HCEC 1CT (cell line): ENCODE results near the gene ARHGEF9.
"Not testable (repeated sequence)": the region's sequence is repeated elsewhere in the genome, so short reads cannot be mapped to it uniquely, and the experiment has no call there.

ENCODE experiments used
- DNase-seq: peaks from one replicate; pipeline ENCODE4 v3.0.0-alpha.2; 2017

The ARHGEF9 gene

DNA sequence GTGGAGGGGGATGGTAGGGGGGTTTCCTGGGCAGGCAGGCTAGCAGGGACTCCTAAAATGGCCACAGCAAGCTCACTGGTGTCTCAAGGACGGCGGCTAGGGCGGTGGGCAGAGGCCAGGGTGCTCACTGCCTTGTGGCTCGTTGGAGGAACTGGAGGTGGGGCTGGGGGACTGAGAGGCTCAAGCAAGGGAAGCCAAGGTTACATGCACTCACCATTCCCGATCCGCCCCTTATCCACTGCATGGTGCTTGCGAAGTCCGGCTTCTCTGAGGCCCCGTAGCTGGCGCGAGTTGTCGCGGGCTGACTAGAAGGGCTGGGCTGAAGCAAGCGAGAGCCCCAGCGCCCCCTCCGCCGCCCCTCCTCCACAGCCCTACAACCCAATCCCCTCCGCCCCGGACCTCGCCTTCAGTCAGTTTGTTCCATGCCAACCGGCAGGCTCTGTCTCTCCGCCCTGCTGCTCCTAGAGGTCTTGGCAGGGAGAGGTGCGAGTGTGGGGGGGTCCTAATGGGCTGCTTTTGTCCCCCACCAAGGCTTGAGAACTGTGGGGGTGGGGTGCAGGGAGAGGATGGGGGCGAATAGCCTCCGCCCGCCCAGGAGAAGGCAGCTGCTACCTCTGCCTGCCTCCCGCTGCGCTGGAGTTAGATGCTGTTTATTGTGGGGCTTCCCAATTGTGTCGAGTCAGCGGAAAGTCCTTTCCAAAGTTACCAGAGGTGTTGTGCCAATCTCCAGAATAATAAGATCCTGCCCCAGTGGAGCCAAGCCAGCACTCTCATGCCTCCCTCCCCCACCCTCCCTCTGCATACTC, at the start of gene ARHGEF9:
ARHGEF9 (minus strand) TSS at position 313 of the 806 bp plus-strand sequence; CDS start at position 244, 69 bp downstream.
- no peak for DNase-seq

DNA sequence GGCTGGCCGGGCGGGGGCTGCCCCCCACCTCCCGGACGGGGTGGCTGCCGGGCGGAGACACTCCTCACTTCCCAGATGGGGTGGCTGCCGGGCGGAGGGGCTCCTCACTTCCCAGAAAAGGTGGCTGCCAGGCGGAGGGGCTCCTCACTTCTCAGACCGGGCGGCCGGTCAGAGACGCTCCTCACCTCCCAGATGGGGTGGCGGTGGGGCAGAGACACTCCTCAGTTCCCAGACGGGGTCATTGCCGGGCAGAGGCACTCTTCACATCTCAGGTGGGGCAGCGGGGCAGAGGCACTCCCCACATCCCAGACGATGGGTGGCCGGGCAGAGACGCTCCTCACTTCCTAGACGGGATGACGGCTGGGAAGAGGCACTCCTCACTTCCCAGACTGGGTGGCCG, 40.4 kb upstream of the ARHGEF9 start:
- not testable (repeated sequence) for DNase-seq

DNA sequence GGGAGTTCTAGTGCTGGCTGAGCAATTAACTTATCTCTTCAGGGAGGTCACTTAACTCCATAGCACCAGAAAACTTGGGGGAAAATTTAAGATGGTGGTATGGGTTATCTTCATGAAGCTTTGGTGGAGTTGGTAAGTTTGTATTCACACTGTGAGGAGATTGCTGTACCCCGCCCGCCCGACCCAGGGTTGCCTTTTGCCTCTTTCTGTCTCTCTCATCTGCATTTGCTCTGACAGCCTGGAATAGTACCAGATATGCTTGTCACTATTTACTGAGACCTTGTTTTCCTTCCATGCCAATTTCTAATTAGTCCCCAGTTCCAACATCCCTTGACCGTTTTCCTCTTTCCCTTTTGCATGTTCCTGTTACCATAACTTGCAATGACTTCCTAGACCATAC, 33.1 kb upstream of the ARHGEF9 start:
- no peak for DNase-seq

DNA sequence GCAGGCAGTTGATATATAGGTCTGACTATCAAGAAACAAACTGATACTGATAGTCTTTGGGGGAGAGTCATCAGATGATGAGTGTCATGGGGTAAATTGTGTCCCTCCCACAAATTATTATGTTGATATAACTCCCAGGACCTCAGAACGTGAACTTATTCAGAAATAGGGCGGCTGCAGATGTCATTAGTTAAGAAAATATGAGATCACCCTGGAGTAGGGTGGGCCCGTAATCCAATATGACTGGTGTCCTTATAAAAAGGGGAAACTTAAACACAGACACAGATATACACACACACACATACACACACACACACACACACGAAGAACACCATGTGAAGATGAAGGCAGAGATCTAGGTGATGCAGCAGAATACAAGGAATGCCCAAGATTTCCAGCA, 32.7 kb upstream of the ARHGEF9 start:
- DNase-seq, result no peak

DNA sequence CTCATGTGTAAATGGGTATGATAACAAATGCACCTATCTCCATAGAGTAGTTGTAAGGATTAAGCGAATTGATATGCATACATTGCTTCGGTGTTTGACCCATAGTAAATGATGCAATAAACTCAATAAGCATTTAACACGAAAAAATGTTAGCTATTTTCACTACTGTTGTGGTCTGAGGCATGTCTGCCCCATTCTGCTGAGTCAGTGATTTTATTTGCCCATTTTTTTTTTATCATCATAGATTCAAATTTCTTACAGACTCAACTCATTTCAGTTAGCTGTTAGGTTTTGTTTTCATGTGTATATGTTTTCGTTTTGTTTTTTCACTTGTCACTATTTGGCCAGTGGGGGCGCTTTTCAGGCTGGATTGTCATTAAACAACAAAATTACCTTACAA, 27.8 kb upstream of the ARHGEF9 start:
- DNase-seq, result no peak

DNA sequence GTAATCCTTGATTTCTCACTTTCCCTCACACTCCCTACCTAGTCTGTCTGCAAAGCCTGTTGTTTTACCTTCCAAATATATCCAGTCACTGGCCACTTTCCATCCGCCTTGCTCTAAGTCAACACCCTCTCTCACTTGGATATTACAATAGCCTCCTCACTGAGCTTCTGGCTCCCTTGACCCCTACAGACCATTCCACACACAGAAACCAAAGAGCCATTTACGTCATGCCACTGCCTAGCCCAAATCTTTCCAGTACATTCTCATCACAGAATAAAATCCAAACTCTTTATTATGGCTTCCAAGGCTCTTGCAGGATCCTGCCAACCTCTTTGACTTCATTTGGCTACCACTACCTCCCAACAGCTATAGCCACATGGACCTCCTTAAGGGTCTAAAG, 25.7 kb upstream of the ARHGEF9 start:
- no peak for DNase-seq

DNA sequence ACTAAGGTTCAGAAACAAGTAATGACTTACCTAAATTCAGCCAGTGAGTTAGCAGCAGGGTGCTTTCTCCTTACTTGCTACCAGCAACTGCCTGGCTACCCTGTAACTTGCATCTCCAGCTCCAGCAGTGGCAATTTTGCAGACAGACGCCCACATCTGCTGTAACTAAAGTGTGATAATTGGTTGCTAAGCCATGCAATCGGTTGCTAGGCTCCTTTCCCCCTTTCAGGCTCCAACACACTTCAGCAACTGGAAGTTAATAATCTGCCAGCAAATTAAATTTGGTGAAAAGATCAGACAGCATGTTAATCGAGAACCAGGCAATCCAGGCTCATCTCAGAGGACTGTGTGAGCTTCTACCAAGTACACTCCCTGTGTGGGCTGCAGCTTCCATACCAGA, 24.2 kb upstream of the ARHGEF9 start:
- DNase-seq, result no peak

DNA sequence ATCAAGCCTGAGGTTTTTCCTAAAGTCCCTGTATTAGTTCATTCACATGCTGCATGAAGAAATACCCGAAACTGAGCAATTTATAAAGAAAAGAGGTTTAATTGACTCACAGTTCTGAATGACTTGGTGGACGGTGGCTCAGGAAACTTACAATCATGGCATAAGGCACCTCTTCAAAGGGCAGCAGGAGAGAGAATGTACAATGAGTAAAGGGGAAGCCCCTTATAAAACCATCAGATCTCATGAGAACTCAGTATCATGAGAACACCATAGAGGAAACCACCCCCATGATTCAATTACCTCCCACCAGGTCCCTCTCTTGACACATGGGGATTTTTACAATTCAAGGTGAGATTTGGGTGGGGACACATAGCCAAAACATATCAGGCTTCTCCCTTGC, 10.4 kb upstream of the ARHGEF9 start:
- not testable (repeated sequence) for DNase-seq

DNA sequence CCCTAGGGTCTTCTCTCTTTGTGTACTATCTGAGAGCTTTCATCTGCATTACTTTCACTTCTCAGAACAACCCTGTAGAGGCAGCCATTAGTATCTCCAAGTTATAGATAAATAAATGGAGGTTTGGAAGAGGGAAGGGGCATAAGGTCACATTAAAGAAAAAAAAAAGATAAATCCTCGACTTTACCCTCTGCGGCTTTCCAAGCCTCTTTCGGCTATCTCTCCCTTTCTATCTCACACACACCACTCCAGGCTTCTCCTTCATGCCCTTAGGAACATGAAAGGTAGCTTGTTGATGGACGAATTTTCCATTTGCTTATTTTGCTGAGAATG, 660 bp upstream of the ARHGEF9 start:
- no peak for DNase-seq

DNA sequence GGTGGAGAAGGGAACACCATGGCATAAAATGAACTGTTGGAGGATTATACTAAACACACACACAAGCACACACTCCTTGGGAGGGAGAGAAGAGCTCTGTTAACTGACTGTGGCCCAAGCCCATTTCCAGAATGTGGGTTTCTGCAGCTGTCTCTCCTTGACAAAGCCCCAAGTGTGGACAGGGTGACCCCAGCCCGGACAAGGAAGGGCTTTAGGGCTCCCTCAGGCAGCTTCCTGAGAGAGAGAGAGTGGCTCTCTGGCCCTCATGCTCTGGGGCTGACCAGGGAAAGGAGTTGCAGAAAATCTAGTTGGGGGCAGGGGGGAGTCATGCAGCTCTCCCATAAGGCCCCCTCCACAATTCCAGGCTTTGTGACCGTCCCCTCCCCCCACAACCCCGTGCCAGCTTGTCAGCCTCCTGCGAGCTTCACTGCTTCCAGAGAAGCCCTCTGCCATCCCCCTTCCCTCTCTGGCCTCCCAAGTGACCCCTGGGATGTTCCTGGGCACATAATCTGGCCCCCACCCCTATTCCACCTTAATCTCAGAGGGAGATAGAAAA, 590 bp downstream of the ARHGEF9 start:
- no peak for DNase-seq

DNA sequence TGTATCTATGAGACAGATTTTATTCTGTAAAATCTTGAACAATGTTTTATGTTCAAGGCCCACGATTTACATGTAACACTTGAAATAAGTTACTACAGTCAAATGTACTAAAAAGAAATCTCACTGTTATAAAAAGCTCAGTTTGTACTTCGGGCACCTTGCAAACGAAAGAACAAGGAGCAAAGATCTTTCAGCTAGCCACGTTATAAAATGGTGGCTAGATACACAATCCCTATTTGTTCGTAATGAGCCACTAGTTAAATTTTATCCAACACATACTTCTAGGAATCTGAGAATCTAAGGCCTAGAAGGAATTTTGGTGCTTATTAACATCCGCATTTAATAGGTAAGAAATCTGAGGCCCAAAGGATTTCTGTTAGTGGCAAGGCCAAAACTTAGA, 2.5 kb downstream of the ARHGEF9 start:
- no peak for DNase-seq

DNA sequence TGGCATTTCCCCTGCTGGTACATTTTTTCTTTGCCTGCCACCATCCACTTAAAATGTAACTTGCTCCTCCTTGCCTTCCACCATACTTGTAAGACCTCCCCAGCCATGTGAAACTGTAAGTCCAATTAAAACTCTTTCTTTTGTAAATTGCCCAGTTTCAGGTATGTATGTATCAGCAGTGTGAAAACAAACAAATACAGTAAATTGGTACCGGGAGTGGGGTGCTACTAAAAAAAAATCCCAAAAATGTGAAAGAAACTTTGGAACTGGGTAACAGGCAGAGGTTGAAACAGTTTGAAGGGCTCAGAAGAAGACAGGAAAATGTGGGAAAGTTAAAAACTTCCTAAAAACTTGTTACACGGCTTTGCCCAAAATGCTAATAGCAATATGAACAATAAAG, 16.3 kb downstream of the ARHGEF9 start:
- DNase-seq, result no peak

DNA sequence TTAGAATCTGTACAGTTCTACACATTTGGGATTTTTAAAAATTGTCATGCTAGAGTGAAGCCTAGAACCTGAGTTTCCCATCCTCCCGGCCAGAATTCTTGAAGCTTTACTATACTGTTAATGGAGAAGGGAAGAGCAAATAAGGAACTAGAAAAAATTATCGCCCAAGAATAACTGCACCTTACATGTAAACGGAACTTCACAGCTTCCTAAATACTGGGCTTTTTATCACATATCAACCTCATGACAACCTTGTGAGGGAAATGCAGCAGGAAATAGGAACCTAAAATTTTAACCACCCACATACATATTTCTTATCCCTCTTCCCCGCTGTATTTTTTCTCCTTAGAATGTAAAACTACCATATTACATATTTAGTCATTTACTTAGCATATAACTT, 19.3 kb downstream of the ARHGEF9 start:
- DNase-seq, result no peak

DNA sequence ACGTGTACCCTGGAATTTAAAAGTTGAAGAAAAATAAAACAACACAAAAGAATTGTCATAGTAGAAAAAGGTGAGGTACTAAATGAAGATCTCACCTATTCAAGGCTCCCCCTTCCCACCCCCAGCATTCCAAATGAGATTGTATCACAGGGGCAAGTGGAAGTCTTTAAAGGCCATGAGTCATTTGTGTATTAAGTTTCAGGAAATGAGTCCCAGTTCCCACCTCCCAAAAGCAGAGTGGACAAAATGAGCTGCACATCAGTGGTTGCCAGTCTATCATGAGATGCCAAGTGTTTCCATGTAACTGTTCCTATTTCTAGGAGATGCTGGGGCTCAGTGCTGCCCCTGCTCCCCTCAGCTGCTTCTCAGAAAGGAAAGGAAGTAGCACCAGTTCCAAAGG, 20.1 kb downstream of the ARHGEF9 start:
- peak; percentile 59 for DNase-seq

DNA sequence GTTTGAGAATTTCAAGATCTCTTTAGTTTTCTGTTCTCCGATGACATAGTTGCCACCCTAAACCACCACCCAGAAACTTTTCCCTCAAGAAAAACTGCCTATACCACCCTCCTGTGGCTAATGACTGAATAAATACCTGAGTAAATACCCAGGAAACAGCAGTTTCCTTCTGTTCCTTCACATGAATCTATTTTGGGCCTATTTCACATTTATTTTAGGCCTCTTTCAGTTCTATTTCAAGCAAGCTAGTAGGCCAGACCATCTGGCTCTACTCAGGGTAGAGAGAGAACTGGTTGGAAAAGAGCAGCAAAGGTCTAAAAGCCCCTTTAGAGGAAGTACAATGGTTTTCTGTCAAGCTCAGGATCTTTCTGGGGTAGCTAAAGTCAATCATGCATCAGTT, 23.4 kb downstream of the ARHGEF9 start:
- DNase-seq, result no peak

DNA sequence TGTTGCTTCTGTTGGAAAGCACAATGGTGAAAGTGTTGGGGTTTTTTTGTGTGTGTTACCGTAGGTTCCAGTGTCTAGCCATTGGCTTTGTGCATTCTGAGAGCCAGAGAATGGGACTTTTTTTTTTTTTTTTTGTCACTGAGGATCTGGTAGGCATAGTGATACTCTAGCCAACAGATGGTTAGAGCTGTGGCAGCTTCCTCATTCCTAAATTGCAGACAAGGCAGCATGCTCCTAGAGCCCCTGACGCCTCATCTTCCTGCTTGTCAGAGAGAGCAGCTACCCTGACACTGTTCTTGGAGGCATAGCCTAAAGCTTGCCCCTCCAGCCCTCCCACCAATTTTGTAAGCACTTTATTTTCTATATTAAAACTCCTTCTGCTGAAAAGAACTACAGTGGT, 27.0 kb downstream of the ARHGEF9 start:
- DNase-seq, result no peak

DNA sequence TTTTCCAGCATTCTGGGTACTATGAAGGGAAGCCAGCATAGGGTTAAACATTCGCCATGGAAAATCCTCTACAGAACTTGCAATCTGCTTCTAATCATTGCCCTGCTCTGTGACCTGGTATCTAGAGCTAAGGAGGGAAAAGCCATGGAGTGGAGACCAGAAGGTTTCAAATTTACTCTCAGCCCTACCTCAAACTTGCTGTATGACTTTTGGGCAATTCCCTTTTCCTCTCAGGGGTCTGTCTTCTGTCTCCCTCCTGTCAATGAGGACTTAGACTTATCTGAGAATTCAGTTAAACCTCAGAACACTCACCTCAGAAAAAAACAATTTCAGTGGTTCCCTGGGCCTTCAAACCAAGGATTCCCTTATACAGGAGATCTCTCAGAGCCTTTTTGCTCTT, 29.1 kb downstream of the ARHGEF9 start:
- DNase-seq, result no peak

DNA sequence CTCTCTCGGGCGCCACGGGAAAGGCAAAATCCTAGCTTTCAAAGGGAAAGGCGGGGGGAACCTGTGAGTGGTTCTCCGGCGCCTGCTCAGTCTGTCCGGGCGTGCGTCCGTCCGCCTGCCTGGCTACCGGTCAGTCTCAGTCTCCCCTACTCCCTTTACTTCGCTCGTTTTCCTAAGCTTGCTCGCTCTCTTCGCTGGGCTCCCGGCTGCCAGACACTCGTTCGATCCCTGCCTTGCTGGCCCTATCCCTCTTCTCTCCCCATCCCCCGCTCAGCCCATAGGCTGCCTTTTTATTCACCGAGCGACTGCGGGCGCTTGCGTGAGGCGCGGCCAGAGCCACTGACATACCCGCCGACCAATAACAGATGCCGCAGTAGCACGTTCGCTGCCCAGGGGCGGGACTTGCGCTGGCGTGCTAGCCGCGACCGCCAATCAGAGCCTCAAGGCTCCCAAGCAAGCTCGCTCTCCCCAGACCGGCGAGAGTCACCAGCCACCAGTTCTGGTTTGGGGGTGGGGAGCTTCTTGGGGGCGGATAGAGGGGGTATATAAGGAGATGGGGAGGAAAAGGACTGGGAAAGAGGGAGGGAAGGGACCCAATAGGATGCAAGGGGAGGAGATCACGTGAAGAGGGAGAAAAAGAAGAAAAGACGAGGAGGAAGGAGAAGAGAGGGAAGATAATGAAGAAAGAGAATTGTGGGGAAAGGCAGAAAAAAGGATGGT, 30.0 kb downstream of the ARHGEF9 start:
- peak; percentile 91 for DNase-seq

DNA sequence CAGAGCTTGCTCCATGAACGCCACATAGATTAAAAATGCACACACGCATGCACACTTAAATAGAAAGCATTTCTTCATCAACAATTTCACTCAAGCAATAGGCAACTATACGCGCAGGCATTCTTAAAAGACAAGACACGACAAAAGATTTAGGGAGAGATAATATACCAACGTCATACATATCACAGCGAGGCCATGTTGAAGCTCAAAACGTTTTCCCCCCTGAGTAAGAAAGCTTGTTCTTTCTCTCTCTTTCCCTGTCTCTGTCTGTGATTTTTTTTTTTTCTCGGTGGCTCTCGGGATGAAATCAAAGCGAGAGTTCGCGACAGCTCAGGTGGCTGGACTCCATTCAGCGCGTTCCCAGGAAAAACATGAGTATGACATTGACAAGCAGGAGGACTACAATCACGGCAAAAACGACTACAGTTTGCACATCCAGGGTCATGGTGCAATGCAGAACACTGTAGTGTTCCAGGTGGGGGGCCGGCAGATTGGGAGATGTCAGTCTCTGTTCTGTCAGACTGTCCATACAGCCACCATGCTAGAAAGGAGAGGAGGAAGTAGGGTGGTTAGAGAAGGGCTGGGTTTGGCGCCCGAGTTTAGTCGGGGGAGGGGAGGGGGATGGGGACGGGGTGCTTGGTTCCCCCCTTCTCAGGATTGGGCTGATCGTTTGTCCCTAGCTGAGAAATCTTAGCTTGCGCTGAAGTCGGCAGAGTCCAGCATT, 30.7 kb downstream of the ARHGEF9 start:
- DNase-seq, result peak; percentile 6

DNA sequence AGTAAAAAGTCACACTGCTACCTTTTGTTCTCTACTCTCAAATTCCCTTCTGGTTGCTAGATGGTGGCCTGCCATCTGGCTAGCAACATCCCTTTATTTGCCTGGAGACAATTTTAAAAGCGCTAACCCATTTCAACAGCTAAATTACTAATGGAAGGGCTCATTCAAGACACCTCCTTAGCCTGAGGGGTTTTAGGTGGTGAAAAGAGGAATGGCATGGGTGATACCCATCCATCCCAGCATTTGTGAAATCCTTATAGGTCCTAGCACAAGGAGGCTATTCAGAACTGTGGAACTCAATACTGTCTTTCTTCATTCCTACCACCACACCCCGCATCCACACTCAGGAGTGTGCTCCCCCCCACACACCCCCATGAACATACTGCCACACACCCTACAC, 33.5 kb downstream of the ARHGEF9 start:
- DNase-seq, result no peak

DNA sequence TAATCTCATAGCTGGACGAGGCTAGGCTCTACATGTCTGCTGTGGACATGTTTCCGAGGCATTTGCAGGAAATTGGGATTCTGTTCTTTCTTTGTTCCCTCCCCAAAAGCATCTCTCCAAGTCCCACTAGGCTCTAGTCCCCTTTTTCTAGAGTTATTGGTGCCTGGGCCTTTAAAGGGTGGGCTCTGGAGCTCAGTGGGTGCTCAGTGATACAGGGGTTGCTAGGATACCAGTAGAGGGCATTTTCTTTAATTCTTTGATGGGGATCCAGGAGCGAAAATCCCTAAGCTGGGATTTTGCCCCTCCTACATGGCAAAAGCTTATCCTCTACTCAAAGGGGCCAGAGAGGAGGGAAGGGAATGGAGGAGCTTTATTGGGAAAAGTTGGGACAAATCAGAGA, 34.2 kb downstream of the ARHGEF9 start:
- no peak for DNase-seq

DNA sequence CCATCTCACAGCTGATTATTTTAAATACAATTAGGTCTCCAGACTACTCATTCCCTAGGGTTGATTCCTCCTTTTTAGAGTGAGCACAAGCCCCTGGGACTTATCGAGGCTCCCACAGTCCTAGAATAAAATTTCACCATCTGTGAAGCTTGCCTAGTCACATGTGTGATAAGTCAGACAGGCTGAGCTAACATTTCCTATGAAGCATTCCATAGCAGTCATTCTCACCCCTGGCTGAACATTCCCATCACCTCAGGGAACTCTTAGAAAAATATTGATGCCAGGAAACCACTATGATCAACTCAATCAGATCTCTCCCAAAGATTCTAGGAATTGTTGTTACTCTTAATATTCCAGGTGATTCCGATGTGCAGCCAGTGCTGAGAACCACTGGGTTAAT, 37.7 kb downstream of the ARHGEF9 start:
- DNase-seq, result peak; percentile 68

DNA sequence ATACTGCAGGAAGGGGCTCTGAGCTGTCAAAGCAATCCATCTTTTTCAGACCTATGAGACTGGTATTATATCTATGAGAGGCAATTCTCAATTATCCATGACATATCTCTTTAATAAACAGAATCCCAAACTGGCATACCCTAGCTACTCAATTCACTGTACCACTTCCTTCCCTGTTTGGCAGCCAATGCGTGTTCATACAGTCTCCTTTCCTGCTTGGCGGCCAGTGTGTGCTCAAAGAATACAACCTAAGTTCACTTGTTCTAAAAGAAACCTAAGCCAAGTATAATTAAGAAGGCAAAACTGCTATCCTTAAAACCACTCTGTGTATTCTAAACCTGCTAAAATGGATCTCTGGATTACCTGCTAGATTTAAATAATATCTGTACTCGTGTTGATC, 38.3 kb downstream of the ARHGEF9 start:
- no peak for DNase-seq

DNA sequence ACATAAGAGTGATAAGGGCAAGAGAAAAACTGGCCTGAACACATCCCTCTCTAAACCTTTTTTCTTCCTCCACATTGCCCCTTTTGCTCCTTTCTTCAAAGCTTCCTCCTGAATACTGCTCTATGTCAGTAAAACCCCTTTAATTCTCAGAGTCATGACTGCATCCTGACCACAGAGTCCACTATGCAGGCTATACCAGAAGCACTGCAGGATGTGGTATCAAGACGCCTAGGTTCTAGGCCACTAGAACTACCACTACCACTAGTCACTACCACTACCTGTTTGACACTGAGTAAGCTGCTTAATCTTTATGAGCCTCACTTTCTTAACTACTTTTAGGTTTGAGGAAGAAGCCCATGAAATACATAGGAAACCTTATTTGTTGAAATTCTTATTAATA, 38.7 kb downstream of the ARHGEF9 start:
- DNase-seq, result no peak
